Osteoblast (primary cell): ENCODE data around the gene BABAM1. TPM values are rescaled to one million over a fixed set of nuclear protein-coding genes. Genes with fewer than 3 reads are reported as not detected.
A peak's percentile ranks its signal among the peaks of the same experiment; 100 is the strongest.
"Not testable (repeated sequence)": the region's sequence is repeated elsewhere in the genome, so short reads cannot be mapped to it uniquely, and the experiment has no call there.

ENCODE experiments used
- DNase-seq: peaks from one replicate; pipeline ENCODE4 v3.0.0; 2011; ENCODE audit warnings: low spot score, mixed read lengths; ENCODE audit not compliant: insufficient read length; ENCODE audit errors: missing footprints
- H2AFZ ChIP-seq: 2 replicates; pipeline ENCODE4 v1.6.0; 2011; ENCODE audit warnings: mild to moderate bottlenecking, low read length
- H3K27ac ChIP-seq: 2 replicates; pipeline ENCODE4 v1.5.1; 2011; ENCODE audit warnings: mild to moderate bottlenecking, low read depth, low read length, moderate library complexity
- H3K27me3 ChIP-seq: 2 replicates; pipeline ENCODE4 v1.6.0; 2012; ENCODE audit warnings: mild to moderate bottlenecking, control low read depth, inconsistent platforms, low read length, moderate library complexity; ENCODE audit not compliant: insufficient read depth
- H3K36me3 ChIP-seq: 2 replicates; pipeline ENCODE4 v1.5.1; 2011; ENCODE audit warnings: mild to moderate bottlenecking, low read length, control low read depth, moderate library complexity; ENCODE audit not compliant: insufficient read depth
- H3K4me1 ChIP-seq: 2 replicates; pipeline ENCODE4 v1.5.1; 2011; ENCODE audit warnings: mild to moderate bottlenecking, low read length, control low read depth, moderate library complexity; ENCODE audit not compliant: insufficient read depth
- H3K4me2 ChIP-seq: 2 replicates; pipeline ENCODE4 v1.6.0; 2011; ENCODE audit warnings: mild to moderate bottlenecking, low read length; ENCODE audit not compliant: insufficient read depth
- H3K4me3 ChIP-seq: fragments of 200-600 bp; sonication (generic); 3 replicates; pipeline ENCODE4 v1.5.1; 2012; ENCODE audit warnings: mild to moderate bottlenecking, low read length, inconsistent platforms; ENCODE audit not compliant: insufficient read depth
- H3K79me2 ChIP-seq: 2 replicates; pipeline ENCODE4 v1.6.0; 2012; ENCODE audit warnings: mild to moderate bottlenecking, low read length, control low read depth, inconsistent platforms; ENCODE audit not compliant: insufficient read depth
- H3K9me3 ChIP-seq: 2 replicates; pipeline ENCODE4 v1.5.1; 2011; ENCODE audit warnings: low read depth, low read length, control low read depth
- H4K20me1 ChIP-seq: 2 replicates; pipeline ENCODE4 v1.6.0; 2012; ENCODE audit warnings: mild to moderate bottlenecking, low read length, control low read depth; ENCODE audit not compliant: insufficient read depth
- total RNA-seq: library from RNA; depleted of rRNA; stranded (reverse); fragments of >200 nt; gene quantifications from 2 replicates; pipeline ENCODE4 v1.2.3, GENCODE V29; 2012
- TF ChIP-seq, protein P1 (sequence below): IDR thresholded peaks from 2 replicates; pipeline ENCODE4 v1.5.1; 2011; ENCODE audit warnings: mild to moderate bottlenecking, low read depth, low read length, moderate library complexity; ENCODE audit errors: extremely low read depth

Gene BABAM1
- total RNA-seq, 1 donor: 76.7 TPM

GRCh38 chr19:17289489-17289888 is 22.2 kb downstream of the BABAM1 start:
- Histone ChIP-seq H2AFZ (peak overlapping the region; percentile 50), H3K79me2 (no peaks in the 10 kb centered on the region), H3K4me3 (peak overlapping the region; percentile 51), H3K27me3 (no peaks in the 10 kb centered on the region), H3K36me3 (no peaks in the 10 kb centered on the region), H3K4me1 (peaks cover 4% of the 10 kb centered on the region), H4K20me1 (no peaks in the 10 kb centered on the region), H3K9me3 (no peaks in the 10 kb centered on the region), H3K27ac (no peak overlapping the region), H3K4me2 (peak overlapping the region; percentile 74)
- TF ChIP-seq, protein P1, sequence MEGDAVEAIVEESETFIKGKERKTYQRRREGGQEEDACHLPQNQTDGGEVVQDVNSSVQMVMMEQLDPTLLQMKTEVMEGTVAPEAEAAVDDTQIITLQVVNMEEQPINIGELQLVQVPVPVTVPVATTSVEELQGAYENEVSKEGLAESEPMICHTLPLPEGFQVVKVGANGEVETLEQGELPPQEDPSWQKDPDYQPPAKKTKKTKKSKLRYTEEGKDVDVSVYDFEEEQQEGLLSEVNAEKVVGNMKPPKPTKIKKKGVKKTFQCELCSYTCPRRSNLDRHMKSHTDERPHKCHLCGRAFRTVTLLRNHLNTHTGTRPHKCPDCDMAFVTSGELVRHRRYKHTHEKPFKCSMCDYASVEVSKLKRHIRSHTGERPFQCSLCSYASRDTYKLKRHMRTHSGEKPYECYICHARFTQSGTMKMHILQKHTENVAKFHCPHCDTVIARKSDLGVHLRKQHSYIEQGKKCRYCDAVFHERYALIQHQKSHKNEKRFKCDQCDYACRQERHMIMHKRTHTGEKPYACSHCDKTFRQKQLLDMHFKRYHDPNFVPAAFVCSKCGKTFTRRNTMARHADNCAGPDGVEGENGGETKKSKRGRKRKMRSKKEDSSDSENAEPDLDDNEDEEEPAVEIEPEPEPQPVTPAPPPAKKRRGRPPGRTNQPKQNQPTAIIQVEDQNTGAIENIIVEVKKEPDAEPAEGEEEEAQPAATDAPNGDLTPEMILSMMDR: no peak
- peak; percentile 100 for DNase-seq

- Histone ChIP-seq H3K4me3 (peak overlapping the region; percentile 76), H2AFZ (peak overlapping the region; percentile 97), H3K4me1 (peaks cover 6% of the 10 kb centered on the region), H4K20me1 (no peaks in the 10 kb centered on the region), H3K27me3 (no peaks in the 10 kb centered on the region), H3K4me2 (peak overlapping the region; percentile 96), H3K27ac (peak overlapping the region; percentile 41), H3K79me2 (no peaks in the 10 kb centered on the region), H3K9me3 (no peaks in the 10 kb centered on the region), H3K36me3 (no peaks in the 10 kb centered on the region)
- TF ChIP-seq, protein P1: peak; percentile 73
- peak; percentile 100 for DNase-seq
Measured at GRCh38 chr19:17292301-17293074, 25.2 kb downstream of the BABAM1 start.

- no peak overlapping the region for H3K4me2 ChIP-seq
- no peak overlapping the region for H3K4me3 ChIP-seq
- no peaks in the 10 kb centered on the region for H3K36me3 ChIP-seq
- H3K27me3 ChIP-seq: no peaks in the 10 kb centered on the region
- DNase-seq: no peak
- H4K20me1 ChIP-seq: no peaks in the 10 kb centered on the region
- H3K4me1 ChIP-seq: peaks cover 6% of the 10 kb centered on the region
- H3K27ac ChIP-seq: no peak overlapping the region
- H3K79me2 ChIP-seq: no peaks in the 10 kb centered on the region
- TF ChIP-seq, protein P1: no peak
- H2AFZ ChIP-seq: no peak overlapping the region
- H3K9me3 ChIP-seq: no peaks in the 10 kb centered on the region
Measured at GRCh38 chr19:17293605-17294004, 26.4 kb downstream of the BABAM1 start.

- peak; percentile 88 for DNase-seq
- no peak overlapping the region for H3K4me3 ChIP-seq
Measured at GRCh38 chr19:17294051-17294891, 27.0 kb downstream of the BABAM1 start.

DNA sequence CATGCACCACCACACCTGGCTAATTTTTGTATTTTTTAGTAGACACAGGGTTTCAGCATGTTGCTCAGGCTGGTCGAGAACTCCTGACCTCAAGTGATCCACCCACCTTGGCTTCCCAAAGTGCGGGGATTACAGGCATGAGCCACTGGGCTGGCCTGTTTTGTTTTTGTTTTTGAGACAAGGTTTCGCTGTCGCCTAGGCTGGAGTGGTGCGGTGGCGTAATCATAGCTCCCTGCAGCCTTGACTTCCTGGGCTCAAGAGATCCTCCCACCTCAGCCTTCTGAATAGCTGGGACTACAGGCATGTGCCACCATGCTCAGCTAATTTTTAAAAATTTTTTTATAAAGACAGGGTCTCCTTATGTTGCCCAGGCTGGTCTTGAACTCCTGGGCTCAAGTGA is 28.3 kb downstream of the BABAM1 start:
- H3K27ac ChIP-seq, DNase-seq, H3K27me3 ChIP-seq, H3K9me3 ChIP-seq, H3K4me1 ChIP-seq, H3K4me3 ChIP-seq, H3K36me3 ChIP-seq, H3K4me2 ChIP-seq, H3K79me2 ChIP-seq, H4K20me1 ChIP-seq, H2AFZ ChIP-seq: not testable (repeated sequence)

More at GRCh38 chr19:17294051-17294891, 27.0 kb downstream of the BABAM1 start:
- H3K27me3 ChIP-seq: no peaks in the 10 kb centered on the region
- H3K9me3 ChIP-seq: no peaks in the 10 kb centered on the region
- no peak overlapping the region for H2AFZ ChIP-seq
- H3K4me2 ChIP-seq: no peak overlapping the region
- H3K4me1 ChIP-seq: peaks cover 6% of the 10 kb centered on the region
- no peaks in the 10 kb centered on the region for H4K20me1 ChIP-seq
- TF ChIP-seq, protein P1: no peak
- no peak overlapping the region for H3K27ac ChIP-seq
- H3K79me2 ChIP-seq: no peaks in the 10 kb centered on the region
- no peaks in the 10 kb centered on the region for H3K36me3 ChIP-seq
